GM12875 (cell line): Measurements from ENCODE around the gene COMT.
A peak's percentile ranks its signal among the peaks of the same experiment; 100 is the strongest.

Experiments used
- H3K4me3 ChIP-seq: one replicate; pipeline ENCODE4 v1.5.1; 2011; ENCODE audit warnings: low read depth, low read length, control low read depth
- TF ChIP-seq, protein P1 (sequence below): IDR thresholded peaks from 2 replicates; pipeline ENCODE4 v1.5.1; 2011; ENCODE audit warnings: low read depth, mild to moderate bottlenecking, control low read depth, inconsistent platforms, low read length, moderate library complexity, borderline replicate concordance; ENCODE audit not compliant: insufficient read depth

COMT gene

GRCh38 chr22:20015187-20015625, 73.6 kb downstream of the COMT start:
- H3K4me3 ChIP-seq, result no peak overlapping the region
- TF ChIP-seq, protein P1, sequence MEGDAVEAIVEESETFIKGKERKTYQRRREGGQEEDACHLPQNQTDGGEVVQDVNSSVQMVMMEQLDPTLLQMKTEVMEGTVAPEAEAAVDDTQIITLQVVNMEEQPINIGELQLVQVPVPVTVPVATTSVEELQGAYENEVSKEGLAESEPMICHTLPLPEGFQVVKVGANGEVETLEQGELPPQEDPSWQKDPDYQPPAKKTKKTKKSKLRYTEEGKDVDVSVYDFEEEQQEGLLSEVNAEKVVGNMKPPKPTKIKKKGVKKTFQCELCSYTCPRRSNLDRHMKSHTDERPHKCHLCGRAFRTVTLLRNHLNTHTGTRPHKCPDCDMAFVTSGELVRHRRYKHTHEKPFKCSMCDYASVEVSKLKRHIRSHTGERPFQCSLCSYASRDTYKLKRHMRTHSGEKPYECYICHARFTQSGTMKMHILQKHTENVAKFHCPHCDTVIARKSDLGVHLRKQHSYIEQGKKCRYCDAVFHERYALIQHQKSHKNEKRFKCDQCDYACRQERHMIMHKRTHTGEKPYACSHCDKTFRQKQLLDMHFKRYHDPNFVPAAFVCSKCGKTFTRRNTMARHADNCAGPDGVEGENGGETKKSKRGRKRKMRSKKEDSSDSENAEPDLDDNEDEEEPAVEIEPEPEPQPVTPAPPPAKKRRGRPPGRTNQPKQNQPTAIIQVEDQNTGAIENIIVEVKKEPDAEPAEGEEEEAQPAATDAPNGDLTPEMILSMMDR, result no peak

GRCh38 chr22:20015971-20016733, 74.6 kb downstream of the COMT start:
- peak overlapping the region; percentile 81 for H3K4me3 ChIP-seq
- TF ChIP-seq, protein P1, result no peak

DNA sequence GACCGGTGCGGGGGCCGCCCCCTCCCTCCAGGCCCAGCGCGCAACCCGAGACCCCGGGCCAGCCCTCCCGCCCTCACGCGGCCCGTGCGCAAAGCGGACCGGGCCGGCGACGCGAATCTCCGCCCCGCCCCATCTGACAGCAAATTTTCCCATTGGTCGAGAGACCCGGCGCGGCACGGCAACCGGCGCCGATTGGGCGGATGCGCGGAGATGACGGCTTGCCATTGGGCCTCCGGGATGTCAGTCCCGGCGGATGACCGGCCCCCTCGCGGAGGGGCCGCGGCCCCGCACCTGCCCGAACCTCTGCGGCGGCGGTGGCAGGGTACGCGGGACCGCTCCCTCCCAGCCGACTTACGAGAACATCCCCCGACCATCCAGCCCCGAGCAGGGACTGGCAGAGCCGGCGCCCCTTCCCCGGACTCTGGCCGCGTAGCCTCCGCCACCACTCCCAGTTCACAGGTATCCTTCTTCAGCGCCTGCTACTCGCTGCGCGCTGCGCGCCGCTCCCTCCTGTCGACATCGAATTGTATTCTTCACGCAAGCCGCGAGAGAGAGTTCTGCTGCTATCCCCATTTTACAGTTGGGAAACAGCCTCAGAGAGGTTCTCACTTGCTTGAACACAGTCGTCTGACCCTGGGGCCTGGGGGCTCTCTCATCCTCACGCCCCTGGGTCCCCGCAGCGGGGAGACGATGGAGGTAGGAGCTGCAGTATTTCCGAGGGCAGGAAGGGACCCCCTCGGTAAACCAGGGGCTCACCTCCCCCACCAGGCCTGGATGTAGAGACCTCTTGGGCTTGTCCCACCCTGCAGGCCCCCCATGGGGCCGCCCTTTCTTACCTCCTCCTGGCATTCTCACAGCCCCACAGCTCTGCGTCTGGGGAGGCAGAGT, 75.4 kb downstream of the COMT start, which contains the start of gene ARVCF:
Gene ARVCF, minus strand, starts transcription at position 90 of the 888 bp plus-strand sequence. CDS start 26,029 bp downstream, outside the sequence.
- peak within 1 kb of the TSS; percentile 81 for H3K4me3 ChIP-seq
- TF ChIP-seq, protein P1, result 0 out of 2 replicates have a peak, but pooled peaks have one; percentile 24

GRCh38 chr22:20017622-20017958, 76.0 kb downstream of the COMT start:
- no peak overlapping the region for H3K4me3 ChIP-seq
- TF ChIP-seq, protein P1, result no peak

DNA sequence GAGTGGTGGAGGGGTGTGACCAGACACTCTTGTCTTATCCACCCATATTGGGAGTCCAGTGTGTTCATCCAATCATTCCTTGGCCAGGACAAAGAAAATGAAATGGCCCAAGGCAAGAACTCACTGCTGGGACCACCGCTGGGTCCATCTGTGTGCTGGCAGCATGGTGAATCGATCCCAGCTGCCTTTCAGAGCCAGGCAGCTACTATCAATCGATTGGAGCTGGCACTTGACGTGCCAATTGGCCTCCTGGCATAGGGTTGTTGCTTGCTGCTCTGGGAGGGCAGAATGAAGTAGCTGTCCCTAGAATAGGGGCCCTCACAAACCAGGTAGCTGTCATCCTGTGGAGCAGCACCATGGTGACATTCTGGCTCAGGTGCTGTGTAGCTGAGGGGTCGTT, 76.4 kb downstream of the COMT start:
- TF ChIP-seq, protein P1, result no peak
- no peak overlapping the region for H3K4me3 ChIP-seq
